WTC11 (cell line): Measurements from ENCODE around the gene POLH. TPM values are rescaled to one million over a fixed set of nuclear protein-coding genes. Genes with fewer than 3 reads are reported as not detected.

Experiments used
- ATAC-seq: fragments of 200-7000 bp; cut with Tn5 transposase; 2 replicates; pipeline ENCODE4 v1.10.0; 2021; ENCODE audit warnings: mild to moderate bottlenecking, moderate library complexity
- CTCF ChIA-PET: fragments of 300-600 bp; sonication (Branson Sonifier 250); formaldehyde crosslinking; loops from one replicate; lab custom pipeline; 2021; ENCODE audit warnings: antibody characterized with exemption; lab: Charles Lee
- POLR2A ChIA-PET: fragments of 350-600 bp; sonication (Branson Sonifier 250); formaldehyde crosslinking; loops from one replicate; lab custom pipeline; 2021; ENCODE audit warnings: antibody characterized with exemption; lab: Charles Lee
- DNase-seq: peaks from one replicate; pipeline ENCODE4 v3.0.0; 2021; ENCODE audit warnings: low spot score
- H3K27ac Mint-ChIP-seq: 2 replicates; pipeline ENCODE4 v1.8.0; 2021; ENCODE audit warnings: mixed read lengths
- H3K27me3 Mint-ChIP-seq: 2 replicates; pipeline ENCODE4 v1.8.0; 2021; ENCODE audit warnings: low read depth, mild to moderate bottlenecking, moderate library complexity, mixed read lengths
- H3K36me3 Mint-ChIP-seq: 2 replicates; pipeline ENCODE4 v1.8.0; 2021; ENCODE audit warnings: mixed read lengths
- H3K4me1 Mint-ChIP-seq: 2 replicates; pipeline ENCODE4 v1.8.0; 2022; ENCODE audit warnings: mixed read lengths
- H3K4me3 Mint-ChIP-seq: 2 replicates; pipeline ENCODE4 v1.8.0; 2021; ENCODE audit warnings: mild to moderate bottlenecking, moderate library complexity, mixed read lengths
- H3K9me3 Mint-ChIP-seq: 2 replicates; pipeline ENCODE4 v1.8.0; 2021; ENCODE audit warnings: mixed read lengths
- AR ChIP-seq: fragments of 250-450 bp; sonication (Bioruptor Pico); IDR thresholded peaks from 2 replicates; pipeline ENCODE4 v1.9.0; 2021; ENCODE audit warnings: mild to moderate bottlenecking
- E2F1 ChIP-seq: sonication (generic); formaldehyde crosslinking; IDR thresholded peaks from 2 replicates; pipeline ENCODE4 v1.8.0; 2022; ENCODE audit warnings: mild to moderate bottlenecking, missing genetic modification reagents
- EMX1 ChIP-seq: fragments of 250-450 bp; sonication (Bioruptor Pico); IDR thresholded peaks from 2 replicates; pipeline ENCODE4 v1.8.0; 2021; ENCODE audit warnings: mild to moderate bottlenecking
- FOXK1 ChIP-seq: sonication (generic); formaldehyde crosslinking; IDR thresholded peaks from 2 replicates; pipeline ENCODE4 v1.8.0; 2022; ENCODE audit warnings: mild to moderate bottlenecking, moderate library complexity, missing genetic modification reagents
- GRHL2 ChIP-seq: fragments of 250-450 bp; sonication (Bioruptor Pico); IDR thresholded peaks from 2 replicates; pipeline ENCODE4 v1.8.0; 2022; ENCODE audit warnings: mild to moderate bottlenecking, moderate library complexity; ENCODE audit not compliant: insufficient replicate concordance, severe bottlenecking
- HMGXB4 ChIP-seq: sonication (generic); formaldehyde crosslinking; IDR thresholded peaks from 2 replicates; pipeline ENCODE4 v1.8.1; 2023; ENCODE audit warnings: mild to moderate bottlenecking, moderate library complexity, missing genetic modification reagents
- IRF1 ChIP-seq: sonication (generic); formaldehyde crosslinking; IDR thresholded peaks from 2 replicates; pipeline ENCODE4 v1.8.0; 2023; ENCODE audit warnings: missing genetic modification reagents
- IRF2 ChIP-seq: sonication (generic); formaldehyde crosslinking; IDR thresholded peaks from 2 replicates; pipeline ENCODE4 v1.8.0; 2022; ENCODE audit warnings: low read depth, missing genetic modification reagents, borderline replicate concordance
- JAZF1 ChIP-seq: fragments of 250-450 bp; sonication (Bioruptor Pico); IDR thresholded peaks from 2 replicates; pipeline ENCODE4 v1.9.0; 2021; ENCODE audit warnings: moderate library complexity, mild to moderate bottlenecking, inconsistent platforms
- NFATC4 ChIP-seq: fragments of 250-450 bp; sonication (Bioruptor Pico); IDR thresholded peaks from 2 replicates; pipeline ENCODE4 v1.9.0; 2021; ENCODE audit warnings: mild to moderate bottlenecking
- RORB ChIP-seq: fragments of 250-450 bp; sonication (Bioruptor Pico); IDR thresholded peaks from 2 replicates; pipeline ENCODE4 v1.9.0; 2021; ENCODE audit warnings: mild to moderate bottlenecking
- SP1 ChIP-seq: sonication (generic); formaldehyde crosslinking; conservative IDR thresholded peaks from 2 replicates; pipeline ENCODE4 v1.8.1; 2022; ENCODE audit warnings: missing genetic modification reagents
- TP53 ChIP-seq: sonication (generic); formaldehyde crosslinking; IDR thresholded peaks from 2 replicates; pipeline ENCODE4 v1.8.1; 2023; ENCODE audit warnings: mild to moderate bottlenecking, missing genetic modification reagents
- USF2 ChIP-seq: sonication (generic); formaldehyde crosslinking; IDR thresholded peaks from 2 replicates; pipeline ENCODE4 v1.8.1; 2023; ENCODE audit warnings: mild to moderate bottlenecking, missing genetic modification reagents, moderate library complexity
- ZBTB43 ChIP-seq: sonication (generic); formaldehyde crosslinking; IDR thresholded peaks from 2 replicates; pipeline ENCODE4 v1.8.1; 2023; ENCODE audit warnings: mild to moderate bottlenecking, missing genetic modification reagents
- ZMAT4 ChIP-seq: fragments of 250-450 bp; sonication (Bioruptor Pico); IDR thresholded peaks from 2 replicates; pipeline ENCODE4 v1.9.0; 2021; ENCODE audit warnings: mild to moderate bottlenecking
- ZNF232 ChIP-seq: sonication (generic); formaldehyde crosslinking; IDR thresholded peaks from 2 replicates; pipeline ENCODE4 v1.8.0; 2022; ENCODE audit warnings: mild to moderate bottlenecking, missing genetic modification reagents
- ZNF416 ChIP-seq: fragments of 250-450 bp; sonication (Bioruptor Pico); IDR thresholded peaks from 2 replicates; pipeline ENCODE4 v1.9.0; 2021; ENCODE audit warnings: mild to moderate bottlenecking, inconsistent platforms
- ZNF423 ChIP-seq: fragments of 250-450 bp; sonication (Bioruptor Pico); IDR thresholded peaks from 2 replicates; pipeline ENCODE4 v2.1.2; 2022; ENCODE audit warnings: mild to moderate bottlenecking, moderate library complexity
- total RNA-seq: library from RNA; stranded (reverse); gene quantifications from 3 replicates; pipeline ENCODE4 v1.2.3, GENCODE V29; 2021

POLH gene
- total RNA-seq, 1 experiment from 2014 or later, result 28.0 TPM

- TF ChIP-seq USF2 (CRISPR knock-in tag) (no peak), EMX1 (no peak), ZNF423 (CRISPR knock-in tag) (no peak), SP1 (CRISPR knock-in tag) (no peak), NFATC4 (CRISPR knock-in tag) (no peak), E2F1 (CRISPR knock-in tag) (no peak)
- TF ChIP-seq, all 79 proteins: peak for 0
Observed at GRCh38 chr6:43621836-43622180, 45.8 kb downstream of the POLH start (continued).

GRCh38 chr6:43622541-43622940, 46.6 kb downstream of the POLH start:
- CTCF ChIA-PET, result no interaction called here
- no peak overlapping the region for H3K4me3 Mint-ChIP-seq
- TF ChIP-seq ZNF423 (CRISPR knock-in tag) (no peak), ZBTB43 (CRISPR knock-in tag) (no peak), HMGXB4 (CRISPR knock-in tag) (no peak), FOXK1 (CRISPR knock-in tag) (no peak)
- TF ChIP-seq, all 79 proteins: peak for 0
- no peak overlapping the region for H3K27ac Mint-ChIP-seq
- H3K9me3 Mint-ChIP-seq, result no peaks in the 10 kb centered on the region
- no peaks in the 10 kb centered on the region; the same call in 1 of the 2 replicates for H3K4me1 Mint-ChIP-seq
- ATAC-seq, result no peak
- H3K36me3 Mint-ChIP-seq, result peaks cover 61% of the 10 kb centered on the region
- H3K27me3 Mint-ChIP-seq, result no peaks in the 10 kb centered on the region
- DNase-seq, result no peak
- POLR2A ChIA-PET, result no interaction called here

GRCh38 chr6:43623880-43624785, 48.1 kb downstream of the POLH start:
- H3K9me3 Mint-ChIP-seq, result no peaks in the 10 kb centered on the region
- no peak overlapping the region for H3K27ac Mint-ChIP-seq
- H3K36me3 Mint-ChIP-seq, result peaks cover 61% of the 10 kb centered on the region
- no peak for TF ChIP-seq IRF1 (CRISPR knock-in tag)
- TF ChIP-seq ZMAT4 (CRISPR knock-in tag), result no peak
- TF ChIP-seq TP53 (CRISPR knock-in tag), result no peak
- TF ChIP-seq JAZF1, result no peak
- no peak for TF ChIP-seq IRF2 (CRISPR knock-in tag)
- no peak for TF ChIP-seq RORB
- TF ChIP-seq EMX1, result no peak
- no peak for TF ChIP-seq GRHL2 (CRISPR knock-in tag)
- no peak for TF ChIP-seq ZNF232 (CRISPR knock-in tag)
- TF ChIP-seq ZNF416 (CRISPR knock-in tag), result no peak
- no peak for TF ChIP-seq AR (CRISPR knock-in tag)
- H3K27me3 Mint-ChIP-seq, result no peaks in the 10 kb centered on the region
- CTCF ChIA-PET, result no interaction called here
- no peak overlapping the region for H3K4me3 Mint-ChIP-seq
- POLR2A ChIA-PET, result no interaction called here
- DNase-seq (no peak), ATAC-seq (no peak)
- H3K4me1 Mint-ChIP-seq, result peaks cover 8% of the 10 kb centered on the region
